Peyer's patch (tissue), 4 donors: ENCODE results near the gene LRPPRC.

Source experiments
- POLR2A ChIP-seq, 2 donors: fragments of 450-650 bp; IDR thresholded peaks; one replicate each; pipeline ENCODE4 v1.5.1; 2017; ENCODE audit warnings: antibody characterized with exemption in 2 of 2, mild to moderate bottlenecking in 2 of 2, moderate library complexity in 2 of 2
- TF ChIP-seq, protein P1 (sequence below), 6 experiments: fragments of 450-650 bp in 4 of 6; fragments of 200-600 bp in 2 of 6; sonication (generic) in 1 of 6; IDR thresholded peaks; one replicate each; pipeline ENCODE4 v1.5.1; 2017 to 2019; ENCODE audit warnings: antibody characterized with exemption in 6 of 6, mild to moderate bottlenecking in 3 of 6, moderate library complexity in 1 of 6

DNA sequence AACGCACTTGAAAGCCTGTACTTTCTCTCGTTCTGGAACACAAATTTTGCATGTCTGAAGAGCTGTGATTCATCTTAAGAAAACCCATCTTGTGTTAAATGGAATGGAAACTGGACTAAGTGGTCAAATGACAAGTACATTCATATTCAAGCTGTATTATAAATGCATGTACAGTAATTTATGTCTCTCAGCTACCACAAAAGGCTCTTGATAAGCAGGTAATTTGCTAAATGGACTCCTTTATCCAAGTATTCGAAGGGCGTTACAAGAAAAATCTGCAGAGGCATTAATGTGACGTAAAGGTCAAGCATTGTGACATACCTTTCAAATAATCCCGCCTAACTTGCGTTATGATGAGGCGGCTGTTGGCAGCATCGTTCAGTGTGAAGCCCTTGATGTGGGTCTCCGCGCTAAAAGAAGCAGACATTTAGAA lies 90.4 kb downstream of the LRPPRC start:
- no peak for TF ChIP-seq POLR2A (IDR thresholded peaks at IDR 0.05)
- TF ChIP-seq, protein P1, sequence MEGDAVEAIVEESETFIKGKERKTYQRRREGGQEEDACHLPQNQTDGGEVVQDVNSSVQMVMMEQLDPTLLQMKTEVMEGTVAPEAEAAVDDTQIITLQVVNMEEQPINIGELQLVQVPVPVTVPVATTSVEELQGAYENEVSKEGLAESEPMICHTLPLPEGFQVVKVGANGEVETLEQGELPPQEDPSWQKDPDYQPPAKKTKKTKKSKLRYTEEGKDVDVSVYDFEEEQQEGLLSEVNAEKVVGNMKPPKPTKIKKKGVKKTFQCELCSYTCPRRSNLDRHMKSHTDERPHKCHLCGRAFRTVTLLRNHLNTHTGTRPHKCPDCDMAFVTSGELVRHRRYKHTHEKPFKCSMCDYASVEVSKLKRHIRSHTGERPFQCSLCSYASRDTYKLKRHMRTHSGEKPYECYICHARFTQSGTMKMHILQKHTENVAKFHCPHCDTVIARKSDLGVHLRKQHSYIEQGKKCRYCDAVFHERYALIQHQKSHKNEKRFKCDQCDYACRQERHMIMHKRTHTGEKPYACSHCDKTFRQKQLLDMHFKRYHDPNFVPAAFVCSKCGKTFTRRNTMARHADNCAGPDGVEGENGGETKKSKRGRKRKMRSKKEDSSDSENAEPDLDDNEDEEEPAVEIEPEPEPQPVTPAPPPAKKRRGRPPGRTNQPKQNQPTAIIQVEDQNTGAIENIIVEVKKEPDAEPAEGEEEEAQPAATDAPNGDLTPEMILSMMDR (IDR thresholded peaks at IDR 0.05) = no peak
